Keratinocyte (primary cell): ENCODE measurements around the gene NAPB. TPM values are rescaled to one million over a fixed set of nuclear protein-coding genes. Genes with fewer than 3 reads are reported as not detected.

Source experiments
- DNase-seq: peaks from one replicate; pipeline ENCODE4 v3.0.0-alpha.2; 2011; ENCODE audit warnings: low read depth, missing footprints, low spot score
- FAIRE-seq: peaks from 2 replicates; lab custom pipeline; 2011; peaks lifted over from hg19 to GRCh38; lab: Jason Lieb, UNC
- H2AFZ ChIP-seq: 2 replicates; pipeline ENCODE4 v1.6.0; 2012; ENCODE audit warnings: low read length, control low read depth, inconsistent platforms; ENCODE audit not compliant: control insufficient read depth
- H3K27ac ChIP-seq: 2 replicates; pipeline ENCODE4 v1.5.1; 2011; ENCODE audit warnings: low read length; ENCODE audit not compliant: control insufficient read depth, insufficient read depth
- H3K27me3 ChIP-seq: 3 replicates; pipeline ENCODE4 v1.6.0; 2011; ENCODE audit warnings: low read length; ENCODE audit not compliant: control insufficient read depth, insufficient read depth; ENCODE audit errors: extremely low read depth
- H3K36me3 ChIP-seq, 2 experiments: 2 replicates in 1 of 2; 3 replicates in 1 of 2; pipeline ENCODE4 v1.5.1; 2011; ENCODE audit warnings: low read length in 2 of 2, mild to moderate bottlenecking in 1 of 2; ENCODE audit not compliant: control insufficient read depth in 2 of 2, insufficient read depth in 2 of 2; ENCODE audit errors: extremely low read depth in 1 of 2
- H3K4me1 ChIP-seq: 3 replicates; pipeline ENCODE4 v1.5.1; 2011; ENCODE audit warnings: low read length; ENCODE audit not compliant: control insufficient read depth, insufficient read depth; ENCODE audit errors: extremely low read depth
- H3K4me2 ChIP-seq: 3 replicates; pipeline ENCODE4 v1.6.0; 2011; ENCODE audit warnings: low read depth, low read length; ENCODE audit not compliant: control insufficient read depth, insufficient read depth; ENCODE audit errors: extremely low read depth
- H3K4me3 ChIP-seq, 3 experiments: fragments of 200-600 bp in 1 of 3; sonication (generic) in 1 of 3; 2 replicates in 2 of 3; 3 replicates in 1 of 3; pipeline ENCODE4 v1.5.1; 2011 to 2016; ENCODE audit warnings: low read length in 3 of 3, mild to moderate bottlenecking in 3 of 3, control low read depth in 2 of 3, inconsistent platforms in 1 of 3, low read depth in 1 of 3, mixed read lengths in 1 of 3, mixed run types in 1 of 3, moderate library complexity in 1 of 3; ENCODE audit not compliant: control insufficient read depth in 2 of 3, insufficient read depth in 2 of 3; ENCODE audit errors: extremely low read depth in 1 of 3
- H3K79me2 ChIP-seq: 2 replicates; pipeline ENCODE4 v1.6.0; 2012; ENCODE audit warnings: low read length; ENCODE audit not compliant: control insufficient read depth, insufficient read depth
- H3K9ac ChIP-seq: 3 replicates; pipeline ENCODE4 v1.6.0; 2011; ENCODE audit warnings: low read length; ENCODE audit not compliant: control insufficient read depth, insufficient read depth; ENCODE audit errors: extremely low read depth
- H3K9me1 ChIP-seq: 3 replicates; pipeline ENCODE4 v1.6.0; 2011; ENCODE audit warnings: low read length; ENCODE audit not compliant: control insufficient read depth, insufficient read depth; ENCODE audit errors: extremely low read depth
- H3K9me3 ChIP-seq: 2 replicates; pipeline ENCODE4 v1.5.1; 2012; ENCODE audit warnings: low read depth, low read length; ENCODE audit not compliant: control insufficient read depth
- H4K20me1 ChIP-seq: 3 replicates; pipeline ENCODE4 v1.6.0; 2011; ENCODE audit warnings: low read length; ENCODE audit not compliant: control insufficient read depth, insufficient read depth; ENCODE audit errors: extremely low read depth
- CTCF ChIP-seq, 3 experiments: IDR thresholded peaks in 1 of 3; conservative IDR thresholded peaks in 1 of 3; optimal IDR thresholded peaks in 1 of 3; 2 replicates in 2 of 3; 3 replicates in 1 of 3; pipeline versions ENCODE3 to v1.5.1; 2011; ENCODE audit warnings: low read length in 3 of 3, mild to moderate bottlenecking in 3 of 3, moderate library complexity in 2 of 3, control low read depth in 1 of 3, inconsistent platforms in 1 of 3; ENCODE audit not compliant: insufficient read depth in 2 of 3; ENCODE audit errors: extremely low read depth in 1 of 3
- EZH2 ChIP-seq: IDR thresholded peaks from one replicate; pipeline ENCODE4 v1.6.1; 2012; ENCODE audit warnings: inconsistent platforms, mild to moderate bottlenecking, low read length, moderate library complexity
- dilution Hi-C: fragments of 300-500 bp; cut with MboI; formaldehyde crosslinking; loops from one replicate; pipeline ENCODE4 v1.7.0; 2020; ENCODE audit warnings: low sequenced_read_pairs; ENCODE audit not compliant: extremely low pct_ligation_motif_present
- polyA plus RNA-seq, 5 experiments: library from polyadenylated mRNA; depleted of rRNA in 3 of 5; stranded (reverse) in 3 of 5; stranded (forward) in 1 of 5; unstranded in 1 of 5; fragments of >200 nt; gene quantifications; 1 replicate in 1 of 5; 2 replicates in 3 of 5; 3 replicates in 1 of 5; pipeline versions ENCODE4 v1.2.1 to v1.2.3, GENCODE V29; 2011 to 2012; ENCODE audit warnings: missing spikeins in 2 of 5, low read depth in 1 of 5, low replicate concordance in 1 of 5

The NAPB gene
- polyA plus RNA-seq, 1 donor (not counting 4 experiments of a cell fraction or from before 2014, with no cell fraction given), result 11.6 TPM

GRCh38 chr20:23370274-23370673 lies 51.0 kb downstream of the NAPB start:
- Histone ChIP-seq H3K4me3 (no peak overlapping the region), H3K9me3 (no peaks in the 10 kb centered on the region), H3K4me2 (no peak overlapping the region), H3K79me2 (peaks cover 29% of the 10 kb centered on the region), H4K20me1 (peaks cover 6% of the 10 kb centered on the region), H3K27me3 (no peaks in the 10 kb centered on the region), H3K27ac (no peak overlapping the region), H3K36me3 (peaks cover 29 to 43% of the 10 kb centered on the region in 2 experiments), H3K9me1 (no peaks in the 10 kb centered on the region), H3K9ac (no peak overlapping the region), H2AFZ (no peak overlapping the region), H3K4me1 (peaks cover 17% of the 10 kb centered on the region)
- FAIRE-seq, result no peak
- no peak for TF ChIP-seq CTCF (optimal IDR thresholded peaks at IDR 0.05 in 1 of 3, IDR thresholded peaks at IDR 0.05 in 1 of 3, conservative IDR thresholded peaks at IDR 0.05 in 1 of 3; ENCODE audit: extremely low read depth in 1 of 3, insufficient read depth in 2 of 3, low read length in 3 of 3)
- TF ChIP-seq EZH2, result no peak
- DNase-seq, result no peak
- dilution Hi-C loops, result no loop called here

GRCh38 chr20:23369072-23369823 lies 52.0 kb downstream of the NAPB start:
- Histone ChIP-seq H4K20me1 (peaks cover 6% of the 10 kb centered on the region), H3K9me1 (no peaks in the 10 kb centered on the region), H3K4me2 (no peak overlapping the region), H3K27me3 (no peaks in the 10 kb centered on the region), H3K79me2 (peaks cover 39% of the 10 kb centered on the region), H3K9ac (no peak overlapping the region), H3K9me3 (no peaks in the 10 kb centered on the region), H3K36me3 (peaks cover 29 to 51% of the 10 kb centered on the region in 2 experiments), H3K4me1 (peaks cover 17% of the 10 kb centered on the region), H3K27ac (no peak overlapping the region), H2AFZ (no peak overlapping the region), H3K4me3 (no peak overlapping the region)
- dilution Hi-C loops, result no loop called here
- TF ChIP-seq EZH2, result no peak
- TF ChIP-seq CTCF (optimal IDR thresholded peaks at IDR 0.05 in 1 of 3, IDR thresholded peaks at IDR 0.05 in 1 of 3, conservative IDR thresholded peaks at IDR 0.05 in 1 of 3; ENCODE audit: extremely low read depth in 1 of 3, insufficient read depth in 2 of 3, low read length in 3 of 3), result no peak
- FAIRE-seq, result no peak
- no peak for DNase-seq
